Natural killer cell (primary cell): ENCODE data around the gene NOP14. TPM values are rescaled to one million over a fixed set of nuclear protein-coding genes. Genes with fewer than 3 reads are reported as not detected.
"Not testable (repeated sequence)": the region's sequence is repeated elsewhere in the genome, so short reads cannot be mapped to it uniquely, and the experiment has no call there.

ENCODE experiments used
- ATAC-seq, 3 donors: fragments of 150-1000 bp in 2 of 3; fragments of 200-7000 bp in 1 of 3; cut with Tn5 transposase; 1 replicate in 1 of 3; 2 replicates in 2 of 3; pipeline ENCODE4 v1.10.0; 2021; ENCODE audit warnings: mild to moderate bottlenecking in 2 of 3, moderate library complexity in 2 of 3
- DNase-seq, 2 donors: peaks; one replicate each; pipeline versions ENCODE4 v3.0.0 to v3.0.0-alpha.2; 2013 to 2021; ENCODE audit warnings: mixed read lengths in 1 of 2
- H3K27ac ChIP-seq: one replicate; pipeline ENCODE4 v1.5.1; 2013; ENCODE audit warnings: mild to moderate bottlenecking, low read length
- H3K27me3 ChIP-seq: one replicate; pipeline ENCODE4 v1.6.1; 2013; ENCODE audit warnings: low read length; ENCODE audit not compliant: control insufficient read depth, insufficient read depth
- H3K36me3 ChIP-seq: one replicate; pipeline ENCODE4 v1.6.1; 2013; ENCODE audit warnings: low read length; ENCODE audit not compliant: control insufficient read depth, insufficient read depth
- H3K4me1 ChIP-seq: one replicate; pipeline ENCODE4 v1.6.1; 2013; ENCODE audit warnings: low read length; ENCODE audit not compliant: control insufficient read depth, insufficient read depth
- H3K4me3 ChIP-seq: one replicate; pipeline ENCODE4 v1.5.1; 2013; ENCODE audit warnings: low read length
- H3K9me3 ChIP-seq: one replicate; pipeline ENCODE4 v1.6.1; 2013; ENCODE audit warnings: low read length; ENCODE audit not compliant: control insufficient read depth, insufficient read depth
- H3K27ac Mint-ChIP-seq, 2 donors: one replicate each; pipeline ENCODE4 v1.8.0; 2022; ENCODE audit warnings: mild to moderate bottlenecking in 2 of 2, mixed read lengths in 2 of 2, moderate library complexity in 1 of 2
- H3K27me3 Mint-ChIP-seq, 2 donors: one replicate each; pipeline ENCODE4 v1.8.0; 2022; ENCODE audit warnings: low read depth in 2 of 2, mixed read lengths in 2 of 2
- H3K36me3 Mint-ChIP-seq: one replicate; pipeline ENCODE4 v1.8.0; 2022; ENCODE audit warnings: mixed read lengths
- H3K4me1 Mint-ChIP-seq, 2 donors: one replicate each; pipeline ENCODE4 v1.8.0; 2022; ENCODE audit warnings: mixed read lengths in 2 of 2
- H3K4me3 Mint-ChIP-seq: one replicate; pipeline ENCODE4 v1.8.0; 2022; ENCODE audit warnings: mild to moderate bottlenecking, moderate library complexity, mixed read lengths
- H3K9me3 Mint-ChIP-seq, 2 donors: one replicate each; pipeline ENCODE4 v1.8.0; 2022; ENCODE audit warnings: mixed read lengths in 2 of 2
- WGBS: methylation state at CpG from one replicate; pipeline ENCODE4 v1.1.7; 2013; ENCODE audit warnings: missing lambda C conversion rate; ENCODE audit not compliant: insufficient coverage; 5-methylcytosine and 5-hydroxymethylcytosine counted together
- intact Hi-C: fragments of 100-400 bp; cut with micrococcal nuclease; formaldehyde crosslinking; loops from one replicate; pipeline ENCODE4 v1.14.2; 2022
- total RNA-seq, 4 donors: library from RNA; stranded (reverse); fragments of 120-200 nt in 1 of 4; gene quantifications; one replicate each; pipeline versions ENCODE4 v1.2.3 to v1.2.4, GENCODE V29; 2013 to 2022
- TF ChIP-seq, protein P1 (sequence below): fragments of 200-600 bp; IDR thresholded peaks from one replicate; pipeline ENCODE4 v1.8.0; 2022; ENCODE audit warnings: antibody characterized with exemption

The NOP14 gene
- total RNA-seq, 3 donors from 2014 or later (not counting 1 experiment from before 2014, with no cell fraction given) = 20.9 to 25.0 (median 21.1) TPM

DNA sequence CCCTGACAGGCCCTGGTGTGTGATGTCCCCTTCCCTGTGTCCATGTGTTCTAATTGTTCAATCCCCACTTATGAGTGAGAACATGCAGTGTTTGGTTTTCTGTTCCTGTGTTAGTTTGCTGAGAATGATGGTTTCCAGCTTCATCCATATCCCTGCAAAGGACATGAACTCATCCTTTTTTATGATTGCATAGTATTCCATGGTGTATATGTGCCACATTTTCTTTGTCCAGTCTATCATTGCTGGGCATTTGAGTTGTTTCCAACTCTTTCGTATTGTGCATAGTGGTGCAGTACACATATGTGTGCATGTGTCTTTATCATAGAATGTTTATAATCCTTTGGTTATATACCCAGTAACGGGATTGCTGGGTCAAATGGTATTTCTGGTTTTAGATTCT, 46.5 kb downstream of the NOP14 start:
- H3K4me3 ChIP-seq, H3K9me3 ChIP-seq, DNase-seq, H3K4me3 Mint-ChIP-seq, intact Hi-C loops, ATAC-seq, H3K27ac ChIP-seq, H3K27me3 ChIP-seq, H3K27me3 Mint-ChIP-seq, H3K9me3 Mint-ChIP-seq: not testable (repeated sequence)
- Mint-ChIP-seq H3K4me1 (peaks cover 48 to 52% of the 10 kb centered on the region in 2 donors), H3K27ac (peak overlapping the region; percentile 79 to 87), H3K36me3 (peaks cover 27% of the 10 kb centered on the region)
- peaks cover 38% of the 10 kb centered on the region for H3K36me3 ChIP-seq
- H3K4me1 ChIP-seq = peaks cover 15% of the 10 kb centered on the region
- WGBS = 100% methylated on average over 2 of the region's 2 CpGs

DNA sequence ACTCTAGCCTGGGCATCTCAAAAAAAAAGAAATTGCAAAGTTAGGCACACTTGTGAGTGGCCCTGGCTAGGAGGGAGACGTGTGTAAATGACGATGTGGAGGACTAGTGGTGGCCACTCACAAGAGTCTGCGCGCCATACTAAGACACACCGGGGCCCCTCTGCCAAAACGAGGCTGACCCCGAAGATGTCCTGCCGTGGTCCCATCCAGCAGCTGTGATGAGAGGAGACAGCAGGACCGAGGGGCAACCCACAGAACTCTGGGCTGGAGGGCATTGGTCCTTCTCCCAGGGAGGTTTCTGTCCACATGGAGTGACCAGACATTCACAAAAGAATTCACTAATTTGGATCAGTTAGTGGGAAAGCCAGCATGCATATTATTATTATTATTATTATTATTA, 47.4 kb downstream of the NOP14 start:
- Histone ChIP-seq H3K9me3 (no peaks in the 10 kb centered on the region), H3K27me3 (no peaks in the 10 kb centered on the region), H3K36me3 (peaks cover 46% of the 10 kb centered on the region), H3K27ac (no peak overlapping the region), H3K4me3 (no peak overlapping the region), H3K4me1 (peaks cover 15% of the 10 kb centered on the region)
- TF ChIP-seq, protein P1, sequence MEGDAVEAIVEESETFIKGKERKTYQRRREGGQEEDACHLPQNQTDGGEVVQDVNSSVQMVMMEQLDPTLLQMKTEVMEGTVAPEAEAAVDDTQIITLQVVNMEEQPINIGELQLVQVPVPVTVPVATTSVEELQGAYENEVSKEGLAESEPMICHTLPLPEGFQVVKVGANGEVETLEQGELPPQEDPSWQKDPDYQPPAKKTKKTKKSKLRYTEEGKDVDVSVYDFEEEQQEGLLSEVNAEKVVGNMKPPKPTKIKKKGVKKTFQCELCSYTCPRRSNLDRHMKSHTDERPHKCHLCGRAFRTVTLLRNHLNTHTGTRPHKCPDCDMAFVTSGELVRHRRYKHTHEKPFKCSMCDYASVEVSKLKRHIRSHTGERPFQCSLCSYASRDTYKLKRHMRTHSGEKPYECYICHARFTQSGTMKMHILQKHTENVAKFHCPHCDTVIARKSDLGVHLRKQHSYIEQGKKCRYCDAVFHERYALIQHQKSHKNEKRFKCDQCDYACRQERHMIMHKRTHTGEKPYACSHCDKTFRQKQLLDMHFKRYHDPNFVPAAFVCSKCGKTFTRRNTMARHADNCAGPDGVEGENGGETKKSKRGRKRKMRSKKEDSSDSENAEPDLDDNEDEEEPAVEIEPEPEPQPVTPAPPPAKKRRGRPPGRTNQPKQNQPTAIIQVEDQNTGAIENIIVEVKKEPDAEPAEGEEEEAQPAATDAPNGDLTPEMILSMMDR = no peak
- Mint-ChIP-seq H3K27me3 (no peaks in the 10 kb centered on the region), H3K4me1 (peaks cover 39 to 48% of the 10 kb centered on the region in 2 donors), H3K9me3 (peaks cover 0 to 4% of the 10 kb centered on the region in 2 donors), H3K4me3 (no peak overlapping the region), H3K27ac (no peak overlapping the region), H3K36me3 (peaks cover 27% of the 10 kb centered on the region)
- intact Hi-C loops = no loop called here
- ATAC-seq = no peak
- 90% methylated on average over 9 of the region's 9 CpGs for WGBS
- no peak for DNase-seq

DNA sequence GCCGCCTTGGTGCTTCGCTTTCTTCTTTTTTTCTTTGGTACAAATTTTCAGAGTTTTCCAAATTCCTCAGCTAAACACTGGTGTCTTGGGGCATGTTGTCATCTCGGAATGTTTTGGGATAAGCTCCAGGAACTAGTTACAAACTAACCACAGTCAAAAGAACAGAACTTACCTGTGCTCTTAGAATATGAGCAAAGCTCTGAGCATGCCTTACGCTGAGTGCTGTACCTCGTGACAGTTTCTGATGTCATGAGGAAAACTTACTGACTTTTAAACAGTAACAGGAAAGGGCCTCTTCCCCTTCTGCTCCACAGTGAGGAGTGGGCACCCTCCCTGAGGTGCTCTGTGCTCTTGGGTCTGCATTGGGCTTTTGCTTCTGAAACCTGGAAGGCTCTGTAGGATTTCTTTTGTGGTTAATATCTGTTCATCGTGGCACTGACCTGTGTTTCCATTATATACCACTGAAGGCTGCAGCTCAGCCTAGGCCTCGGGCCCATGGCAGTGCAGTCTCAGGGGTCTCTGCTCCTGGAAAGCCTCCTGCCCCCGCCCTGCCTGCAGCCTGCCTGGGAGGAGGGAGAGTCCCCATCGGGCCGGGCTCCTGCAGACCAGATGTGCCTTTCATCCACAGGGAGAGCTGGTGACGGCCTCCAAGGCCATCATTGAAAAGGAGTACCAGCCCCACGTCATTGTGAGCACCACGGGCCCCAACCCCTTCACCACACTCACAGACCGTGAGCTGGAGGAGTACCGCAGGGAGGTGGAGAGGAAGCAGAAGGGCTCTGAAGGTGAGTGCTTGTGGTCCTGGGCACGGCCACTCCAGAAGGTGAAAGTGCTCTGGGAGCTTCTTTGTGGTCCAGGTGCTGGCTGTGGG, 48.7 kb downstream of the NOP14 start:
- Histone ChIP-seq H3K9me3 (no peaks in the 10 kb centered on the region), H3K27ac (peak overlapping the region; percentile 26), H3K36me3 (peaks cover 56% of the 10 kb centered on the region), H3K4me1 (peaks cover 15% of the 10 kb centered on the region), H3K27me3 (no peaks in the 10 kb centered on the region), H3K4me3 (no peak overlapping the region)
- DNase-seq (peak in 1 of 2 donors; percentile 26), ATAC-seq (peak; percentile 44 to 77 (median 70))
- H3K4me1 Mint-ChIP-seq = peaks cover 26 to 40% of the 10 kb centered on the region in 2 donors
- TF ChIP-seq, protein P1 = no peak
- H3K36me3 Mint-ChIP-seq = peaks cover 15% of the 10 kb centered on the region
- H3K9me3 Mint-ChIP-seq = no peaks in the 10 kb centered on the region
- no peaks in the 10 kb centered on the region for H3K27me3 Mint-ChIP-seq
- intact Hi-C loops = no loop called here
- WGBS = 57% methylated on average over 13 of the region's 16 CpGs
- H3K4me3 Mint-ChIP-seq = no peak overlapping the region
- H3K27ac Mint-ChIP-seq = peak overlapping the region; percentile 37 to 76

DNA sequence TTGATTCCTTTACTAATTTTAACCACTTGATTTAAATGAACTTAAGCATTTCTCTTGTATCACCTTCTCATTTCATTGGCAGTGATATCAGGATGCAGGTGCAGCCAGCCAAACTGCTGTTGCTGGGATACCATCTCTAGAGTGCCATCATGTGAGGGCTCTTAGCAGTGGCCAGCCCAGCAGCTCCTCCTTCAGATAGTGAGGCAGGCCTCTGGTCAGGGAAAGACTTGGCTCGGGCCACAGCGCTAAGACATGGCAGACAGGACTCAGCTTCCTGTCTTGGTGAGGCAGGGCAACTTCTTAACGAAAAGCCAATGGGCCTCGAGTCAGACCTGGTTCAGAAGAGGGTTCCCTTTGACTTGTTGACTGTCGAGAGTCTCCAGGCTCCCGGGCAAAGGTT, 50.0 kb downstream of the NOP14 start:
- H3K27me3 ChIP-seq = no peaks in the 10 kb centered on the region
- Mint-ChIP-seq H3K27ac (no peak overlapping the region), H3K4me1 (peaks cover 23 to 31% of the 10 kb centered on the region in 2 donors), H3K4me3 (no peak overlapping the region), H3K9me3 (no peaks in the 10 kb centered on the region), H3K27me3 (no peaks in the 10 kb centered on the region), H3K36me3 (peaks cover 13% of the 10 kb centered on the region)
- peaks cover 69% of the 10 kb centered on the region for H3K36me3 ChIP-seq
- DNase-seq (no peak), ATAC-seq (no peak)
- H3K4me3 ChIP-seq = no peak overlapping the region
- 95% methylated on average over 6 of the region's 6 CpGs for WGBS
- no peaks in the 10 kb centered on the region for H3K9me3 ChIP-seq
- intact Hi-C loops = no loop called here
- H3K4me1 ChIP-seq = peaks cover 15% of the 10 kb centered on the region
- no peak overlapping the region for H3K27ac ChIP-seq
- TF ChIP-seq, protein P1 = no peak
